ENCODE results near the gene CASP7. TPM values are rescaled to one million over a fixed set of nuclear protein-coding genes. Genes with fewer than 3 reads are reported as not detected.

CASP7 gene
- total and polyA plus RNA-seq, 2 of the 8 experiments (the other 6 are each of a cell fraction or from before 2014, with no cell fraction given), result 2.3 to 4.1 TPM

DNA sequence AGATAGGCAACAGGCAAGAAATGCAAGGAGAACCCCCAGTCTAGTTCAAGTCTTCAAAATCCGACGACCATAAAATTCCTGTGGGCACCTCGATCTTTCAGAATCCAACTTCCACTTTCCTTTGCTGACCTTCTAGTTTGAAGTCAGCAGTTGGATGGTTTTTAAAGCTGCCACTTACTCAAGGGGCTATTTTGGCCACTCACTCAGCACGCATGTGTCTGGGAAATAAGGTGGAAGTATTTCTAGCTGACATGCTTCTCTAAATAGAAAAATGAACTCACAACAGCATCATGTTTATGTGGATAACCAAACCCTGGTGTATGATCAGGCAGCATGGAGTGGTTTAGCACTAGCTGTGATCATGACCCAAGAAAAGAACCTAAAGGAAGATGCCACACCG lies 15.8 kb upstream of the CASP7 start, which contains the start of gene NRAP (continued):
- TF ChIP-seq, protein P1, sequence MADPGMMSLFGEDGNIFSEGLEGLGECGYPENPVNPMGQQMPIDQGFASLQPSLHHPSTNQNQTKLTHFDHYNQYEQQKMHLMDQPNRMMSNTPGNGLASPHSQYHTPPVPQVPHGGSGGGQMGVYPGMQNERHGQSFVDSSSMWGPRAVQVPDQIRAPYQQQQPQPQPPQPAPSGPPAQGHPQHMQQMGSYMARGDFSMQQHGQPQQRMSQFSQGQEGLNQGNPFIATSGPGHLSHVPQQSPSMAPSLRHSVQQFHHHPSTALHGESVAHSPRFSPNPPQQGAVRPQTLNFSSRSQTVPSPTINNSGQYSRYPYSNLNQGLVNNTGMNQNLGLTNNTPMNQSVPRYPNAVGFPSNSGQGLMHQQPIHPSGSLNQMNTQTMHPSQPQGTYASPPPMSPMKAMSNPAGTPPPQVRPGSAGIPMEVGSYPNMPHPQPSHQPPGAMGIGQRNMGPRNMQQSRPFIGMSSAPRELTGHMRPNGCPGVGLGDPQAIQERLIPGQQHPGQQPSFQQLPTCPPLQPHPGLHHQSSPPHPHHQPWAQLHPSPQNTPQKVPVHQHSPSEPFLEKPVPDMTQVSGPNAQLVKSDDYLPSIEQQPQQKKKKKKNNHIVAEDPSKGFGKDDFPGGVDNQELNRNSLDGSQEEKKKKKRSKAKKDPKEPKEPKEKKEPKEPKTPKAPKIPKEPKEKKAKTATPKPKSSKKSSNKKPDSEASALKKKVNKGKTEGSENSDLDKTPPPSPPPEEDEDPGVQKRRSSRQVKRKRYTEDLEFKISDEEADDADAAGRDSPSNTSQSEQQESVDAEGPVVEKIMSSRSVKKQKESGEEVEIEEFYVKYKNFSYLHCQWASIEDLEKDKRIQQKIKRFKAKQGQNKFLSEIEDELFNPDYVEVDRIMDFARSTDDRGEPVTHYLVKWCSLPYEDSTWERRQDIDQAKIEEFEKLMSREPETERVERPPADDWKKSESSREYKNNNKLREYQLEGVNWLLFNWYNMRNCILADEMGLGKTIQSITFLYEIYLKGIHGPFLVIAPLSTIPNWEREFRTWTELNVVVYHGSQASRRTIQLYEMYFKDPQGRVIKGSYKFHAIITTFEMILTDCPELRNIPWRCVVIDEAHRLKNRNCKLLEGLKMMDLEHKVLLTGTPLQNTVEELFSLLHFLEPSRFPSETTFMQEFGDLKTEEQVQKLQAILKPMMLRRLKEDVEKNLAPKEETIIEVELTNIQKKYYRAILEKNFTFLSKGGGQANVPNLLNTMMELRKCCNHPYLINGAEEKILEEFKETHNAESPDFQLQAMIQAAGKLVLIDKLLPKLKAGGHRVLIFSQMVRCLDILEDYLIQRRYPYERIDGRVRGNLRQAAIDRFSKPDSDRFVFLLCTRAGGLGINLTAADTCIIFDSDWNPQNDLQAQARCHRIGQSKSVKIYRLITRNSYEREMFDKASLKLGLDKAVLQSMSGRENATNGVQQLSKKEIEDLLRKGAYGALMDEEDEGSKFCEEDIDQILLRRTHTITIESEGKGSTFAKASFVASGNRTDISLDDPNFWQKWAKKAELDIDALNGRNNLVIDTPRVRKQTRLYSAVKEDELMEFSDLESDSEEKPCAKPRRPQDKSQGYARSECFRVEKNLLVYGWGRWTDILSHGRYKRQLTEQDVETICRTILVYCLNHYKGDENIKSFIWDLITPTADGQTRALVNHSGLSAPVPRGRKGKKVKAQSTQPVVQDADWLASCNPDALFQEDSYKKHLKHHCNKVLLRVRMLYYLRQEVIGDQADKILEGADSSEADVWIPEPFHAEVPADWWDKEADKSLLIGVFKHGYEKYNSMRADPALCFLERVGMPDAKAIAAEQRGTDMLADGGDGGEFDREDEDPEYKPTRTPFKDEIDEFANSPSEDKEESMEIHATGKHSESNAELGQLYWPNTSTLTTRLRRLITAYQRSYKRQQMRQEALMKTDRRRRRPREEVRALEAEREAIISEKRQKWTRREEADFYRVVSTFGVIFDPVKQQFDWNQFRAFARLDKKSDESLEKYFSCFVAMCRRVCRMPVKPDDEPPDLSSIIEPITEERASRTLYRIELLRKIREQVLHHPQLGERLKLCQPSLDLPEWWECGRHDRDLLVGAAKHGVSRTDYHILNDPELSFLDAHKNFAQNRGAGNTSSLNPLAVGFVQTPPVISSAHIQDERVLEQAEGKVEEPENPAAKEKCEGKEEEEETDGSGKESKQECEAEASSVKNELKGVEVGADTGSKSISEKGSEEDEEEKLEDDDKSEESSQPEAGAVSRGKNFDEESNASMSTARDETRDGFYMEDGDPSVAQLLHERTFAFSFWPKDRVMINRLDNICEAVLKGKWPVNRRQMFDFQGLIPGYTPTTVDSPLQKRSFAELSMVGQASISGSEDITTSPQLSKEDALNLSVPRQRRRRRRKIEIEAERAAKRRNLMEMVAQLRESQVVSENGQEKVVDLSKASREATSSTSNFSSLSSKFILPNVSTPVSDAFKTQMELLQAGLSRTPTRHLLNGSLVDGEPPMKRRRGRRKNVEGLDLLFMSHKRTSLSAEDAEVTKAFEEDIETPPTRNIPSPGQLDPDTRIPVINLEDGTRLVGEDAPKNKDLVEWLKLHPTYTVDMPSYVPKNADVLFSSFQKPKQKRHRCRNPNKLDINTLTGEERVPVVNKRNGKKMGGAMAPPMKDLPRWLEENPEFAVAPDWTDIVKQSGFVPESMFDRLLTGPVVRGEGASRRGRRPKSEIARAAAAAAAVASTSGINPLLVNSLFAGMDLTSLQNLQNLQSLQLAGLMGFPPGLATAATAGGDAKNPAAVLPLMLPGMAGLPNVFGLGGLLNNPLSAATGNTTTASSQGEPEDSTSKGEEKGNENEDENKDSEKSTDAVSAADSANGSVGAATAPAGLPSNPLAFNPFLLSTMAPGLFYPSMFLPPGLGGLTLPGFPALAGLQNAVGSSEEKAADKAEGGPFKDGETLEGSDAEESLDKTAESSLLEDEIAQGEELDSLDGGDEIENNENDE (IDR thresholded peaks at IDR 0.05; ENCODE audit: insufficient replicate concordance, low read length), result no peak
- TF ChIP-seq TEAD4 (IDR thresholded peaks at IDR 0.05; ENCODE audit: low read depth, low read length), result no peak
- TF ChIP-seq BRCA1 (IDR thresholded peaks at IDR 0.05; ENCODE audit: low read depth, low read length), result no peak
- no peak for TF ChIP-seq BACH1 (IDR thresholded peaks at IDR 0.05; ENCODE audit: low read length)
- TF ChIP-seq SP2 (IDR thresholded peaks at IDR 0.05; ENCODE audit: low read length), result no peak
- TF ChIP-seq POU5F1 (IDR thresholded peaks at IDR 0.05; ENCODE audit: low read depth, low read length), result no peak
- no peak for TF ChIP-seq TAF1 (IDR thresholded peaks at IDR 0.05; ENCODE audit: low read depth, low read length)
- TF ChIP-seq, protein P2, sequence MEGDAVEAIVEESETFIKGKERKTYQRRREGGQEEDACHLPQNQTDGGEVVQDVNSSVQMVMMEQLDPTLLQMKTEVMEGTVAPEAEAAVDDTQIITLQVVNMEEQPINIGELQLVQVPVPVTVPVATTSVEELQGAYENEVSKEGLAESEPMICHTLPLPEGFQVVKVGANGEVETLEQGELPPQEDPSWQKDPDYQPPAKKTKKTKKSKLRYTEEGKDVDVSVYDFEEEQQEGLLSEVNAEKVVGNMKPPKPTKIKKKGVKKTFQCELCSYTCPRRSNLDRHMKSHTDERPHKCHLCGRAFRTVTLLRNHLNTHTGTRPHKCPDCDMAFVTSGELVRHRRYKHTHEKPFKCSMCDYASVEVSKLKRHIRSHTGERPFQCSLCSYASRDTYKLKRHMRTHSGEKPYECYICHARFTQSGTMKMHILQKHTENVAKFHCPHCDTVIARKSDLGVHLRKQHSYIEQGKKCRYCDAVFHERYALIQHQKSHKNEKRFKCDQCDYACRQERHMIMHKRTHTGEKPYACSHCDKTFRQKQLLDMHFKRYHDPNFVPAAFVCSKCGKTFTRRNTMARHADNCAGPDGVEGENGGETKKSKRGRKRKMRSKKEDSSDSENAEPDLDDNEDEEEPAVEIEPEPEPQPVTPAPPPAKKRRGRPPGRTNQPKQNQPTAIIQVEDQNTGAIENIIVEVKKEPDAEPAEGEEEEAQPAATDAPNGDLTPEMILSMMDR (IDR thresholded peaks at IDR 0.05; ENCODE audit: control extremely low read depth in 1 of 3, insufficient read depth in 1 of 3, low read depth in 1 of 3, low read length in 3 of 3), result no peak
